GM18907 (cell line): ENCODE results near the gene SLC18A2.

Experiments used
- ATAC-seq: cut with Tn5 transposase; IDR thresholded peaks from one replicate; pipeline ENCODE4 v1.9.1; 2021; ENCODE audit warnings: mild to moderate bottlenecking, moderate library complexity; ENCODE audit not compliant: unreplicated experiment

SLC18A2 gene

DNA sequence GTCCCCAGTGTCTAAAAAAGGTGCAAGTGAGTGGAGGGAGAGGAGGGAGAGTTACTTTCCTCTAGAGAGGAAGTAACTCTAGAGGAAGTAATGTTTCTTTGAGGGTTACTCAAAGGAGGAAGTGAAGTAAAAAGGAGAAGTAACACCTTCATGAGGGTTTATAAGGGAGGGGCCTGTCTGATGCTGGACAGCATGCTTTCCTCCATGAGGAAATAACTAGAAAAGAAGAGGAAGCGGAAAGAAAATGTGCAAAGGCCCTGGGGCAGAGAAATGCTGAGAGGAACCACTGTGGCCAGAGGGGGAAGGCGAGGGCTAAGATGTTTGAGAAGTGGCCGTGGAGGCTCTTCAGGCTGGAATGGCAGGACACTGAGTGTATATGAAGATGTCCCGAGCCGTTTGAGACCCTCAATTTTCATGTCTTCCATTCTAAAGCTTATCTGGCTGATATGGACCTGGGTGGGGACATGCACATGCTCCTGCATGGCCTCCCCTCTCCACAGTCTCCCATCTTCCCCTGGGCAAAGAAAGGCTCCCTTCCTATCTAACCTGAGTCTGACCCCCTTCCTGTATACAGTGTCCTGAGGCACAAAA is 3.4 kb upstream of the SLC18A2 start:
- peak; percentile 50 for ATAC-seq

DNA sequence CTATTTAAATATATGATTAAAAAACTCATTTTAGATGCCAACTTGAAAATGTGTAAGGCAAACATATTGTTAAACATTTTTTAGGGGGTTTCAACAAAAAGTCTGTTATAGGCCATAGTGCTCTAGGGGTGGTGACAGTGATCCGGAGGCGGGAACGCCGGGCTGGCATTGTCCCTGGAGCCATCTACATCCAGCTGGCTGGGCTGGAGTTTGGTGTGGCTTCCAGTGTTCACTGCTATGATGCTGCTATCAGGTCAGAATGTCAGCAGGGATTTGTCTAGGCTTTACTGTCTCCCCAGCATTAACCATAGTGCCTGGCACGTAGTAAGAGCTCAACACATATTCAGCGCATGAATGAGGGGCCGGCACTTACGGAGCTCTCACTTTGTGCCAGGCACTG is 1.9 kb upstream of the SLC18A2 start:
- ATAC-seq = no peak

DNA sequence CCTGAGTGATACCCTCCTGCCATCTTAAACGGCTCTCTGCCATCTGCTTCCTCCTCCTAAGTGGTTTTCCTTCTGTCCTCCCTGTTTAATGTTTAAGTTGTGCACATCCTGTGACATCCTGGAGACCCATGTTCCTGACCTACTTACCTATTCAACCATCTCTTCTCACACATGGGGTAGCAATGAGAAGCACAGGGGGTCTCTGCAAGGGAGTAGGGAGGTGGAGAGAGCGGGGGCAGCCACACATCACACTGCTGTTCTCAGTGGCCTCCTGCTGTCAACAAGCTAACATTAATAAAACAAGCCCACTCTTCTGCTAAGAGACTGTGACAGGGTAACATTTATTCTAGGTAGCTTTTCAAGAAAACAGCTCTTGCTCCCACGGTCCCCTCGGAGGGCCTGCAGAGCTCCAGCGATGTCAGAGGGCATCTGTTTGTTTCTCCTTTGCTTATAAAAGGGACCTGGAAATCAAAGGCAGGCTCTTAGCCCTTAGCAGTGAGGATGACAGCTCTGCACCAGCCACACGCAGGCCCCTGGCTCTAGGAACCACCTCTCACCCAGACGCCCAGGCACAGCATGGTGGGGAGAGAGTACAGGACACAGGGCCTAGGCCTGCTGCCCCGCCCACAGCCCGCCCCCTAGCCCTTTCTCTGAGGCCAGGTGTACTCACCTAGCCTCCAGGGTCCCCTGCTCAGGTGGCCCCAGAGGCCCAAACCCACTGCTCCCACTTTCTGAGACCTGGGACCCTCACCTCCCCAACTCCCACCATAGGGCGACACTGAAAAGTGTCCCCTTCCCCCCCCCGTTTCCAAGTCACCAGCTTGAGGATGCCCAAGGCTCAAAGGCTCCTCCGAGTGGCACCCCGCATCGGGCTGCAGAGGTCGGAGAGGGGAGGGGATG is 943 bp upstream of the SLC18A2 start:
- no peak for ATAC-seq

DNA sequence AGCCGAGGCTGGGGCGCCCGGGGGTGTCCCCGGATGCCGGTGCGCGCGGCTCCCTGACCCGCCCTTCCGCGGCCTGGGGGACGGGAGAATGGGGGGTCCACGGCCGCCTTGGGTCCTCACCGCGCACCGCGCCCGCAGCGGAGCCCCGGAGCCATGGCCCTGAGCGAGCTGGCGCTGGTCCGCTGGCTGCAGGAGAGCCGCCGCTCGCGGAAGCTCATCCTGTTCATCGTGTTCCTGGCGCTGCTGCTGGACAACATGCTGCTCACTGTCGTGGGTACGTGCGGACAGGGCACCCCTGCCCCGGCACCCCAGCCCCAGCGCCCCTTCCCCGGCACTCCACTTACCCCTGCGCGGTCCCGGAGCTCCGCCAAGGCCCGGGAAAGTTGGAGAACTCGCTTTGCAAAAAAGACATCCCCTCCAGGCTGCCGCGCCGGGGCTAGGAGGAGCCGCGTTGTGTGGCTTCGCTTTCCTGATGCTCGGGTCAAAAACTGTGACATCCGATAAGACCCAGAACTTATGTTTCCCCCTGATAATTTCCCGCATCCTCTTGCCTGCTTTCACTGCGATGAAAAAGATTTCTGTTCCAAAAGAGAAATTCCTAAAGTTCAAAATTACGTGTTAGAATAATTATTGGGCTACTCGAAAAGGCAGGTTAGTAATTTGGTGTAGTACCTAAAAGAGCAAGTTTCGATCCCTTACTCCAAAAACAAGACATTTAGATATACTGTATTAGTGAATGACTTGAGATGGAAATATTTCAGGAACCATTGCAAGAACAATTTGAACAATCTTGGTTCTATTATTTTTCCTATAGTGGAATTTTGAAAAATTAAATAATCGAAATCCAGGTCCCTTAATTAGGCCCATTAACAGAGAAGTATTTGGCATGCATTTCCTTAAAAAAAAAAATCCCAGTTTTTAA is 888 bp downstream of the SLC18A2 start:
- no peak for ATAC-seq

DNA sequence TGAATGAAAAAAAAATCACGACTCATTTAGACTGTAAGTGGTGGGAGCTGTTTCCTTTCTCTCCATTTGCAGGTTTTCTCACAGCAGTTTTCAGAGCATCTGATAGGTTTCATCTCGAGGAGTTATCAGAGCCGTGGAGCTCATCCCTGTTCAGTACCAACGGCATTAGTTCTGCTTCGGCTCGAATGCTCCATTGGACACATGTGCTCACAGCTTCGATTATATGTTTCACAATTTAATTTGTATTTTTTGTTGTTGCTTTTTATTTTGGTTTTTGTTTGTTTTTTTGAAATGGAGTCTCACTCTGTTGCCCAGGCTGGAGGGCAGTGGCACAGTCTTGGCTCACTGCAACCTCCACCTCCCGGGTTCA is 1.5 kb downstream of the SLC18A2 start:
- ATAC-seq = no peak

DNA sequence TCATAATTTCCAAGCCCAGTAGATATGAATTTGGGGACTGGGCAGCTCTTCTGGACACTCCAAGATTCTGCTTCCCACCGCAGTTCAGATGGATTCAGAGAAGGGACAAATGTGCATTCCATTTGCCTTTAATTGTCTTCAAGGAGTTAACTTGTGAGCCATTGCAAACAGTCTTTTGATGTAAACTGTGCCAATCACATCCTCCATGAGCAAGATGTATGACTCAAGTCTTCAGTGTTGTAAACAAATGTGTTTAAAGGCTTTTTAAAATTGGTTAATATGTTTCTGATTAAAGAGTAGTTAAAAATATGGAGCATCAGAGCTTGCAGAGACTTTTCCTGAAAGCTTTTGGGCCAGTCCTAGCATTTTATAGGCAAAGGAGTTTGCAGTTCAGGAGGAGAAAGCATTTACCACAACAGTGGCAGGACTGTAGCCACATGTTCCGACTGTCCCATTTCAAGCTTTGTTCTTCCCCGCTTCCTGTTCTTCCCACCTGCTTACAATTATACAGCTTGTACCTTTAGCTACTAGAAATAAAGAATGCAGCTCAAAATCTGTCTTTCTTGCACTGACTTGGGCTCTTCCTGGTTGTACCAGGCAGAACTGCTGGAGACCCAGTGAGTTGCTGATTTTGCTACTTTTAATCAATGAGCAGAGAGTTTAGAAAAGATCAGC is 6.2 kb downstream of the SLC18A2 start:
- no peak for ATAC-seq

DNA sequence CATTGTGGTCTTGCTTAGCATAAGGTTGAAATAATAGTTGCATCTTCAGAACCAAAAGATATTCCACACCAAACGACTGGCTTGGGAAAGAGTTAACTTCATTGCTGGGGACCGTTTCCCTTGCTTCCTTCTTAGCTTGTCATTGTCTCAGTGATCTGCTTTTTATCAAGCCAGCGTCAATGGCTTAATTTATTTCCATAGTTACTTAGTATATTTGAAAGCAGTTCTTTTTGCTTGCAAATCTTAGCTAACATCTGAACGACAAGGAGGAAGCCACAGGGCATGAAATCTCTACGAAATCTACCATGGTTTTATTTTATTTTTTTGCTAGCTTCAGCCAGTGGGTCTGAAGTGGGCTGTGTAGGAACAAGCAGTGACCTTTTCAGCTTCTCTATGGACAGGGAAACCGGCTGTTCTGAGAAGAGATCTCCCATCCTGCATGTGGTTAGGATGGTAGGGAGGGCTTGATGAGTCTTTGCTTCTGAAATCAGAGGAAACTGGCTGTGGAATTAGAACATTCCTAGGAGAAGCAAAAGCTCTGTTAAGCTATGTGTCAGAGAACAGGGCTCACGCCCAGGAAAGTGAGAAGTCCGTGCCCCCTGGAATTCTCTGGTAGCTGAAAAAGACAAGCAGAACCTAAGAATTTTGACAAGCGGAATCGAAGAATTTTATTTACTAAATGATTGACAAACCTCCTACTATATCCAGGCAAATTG is 8.0 kb downstream of the SLC18A2 start:
- ATAC-seq = no peak

DNA sequence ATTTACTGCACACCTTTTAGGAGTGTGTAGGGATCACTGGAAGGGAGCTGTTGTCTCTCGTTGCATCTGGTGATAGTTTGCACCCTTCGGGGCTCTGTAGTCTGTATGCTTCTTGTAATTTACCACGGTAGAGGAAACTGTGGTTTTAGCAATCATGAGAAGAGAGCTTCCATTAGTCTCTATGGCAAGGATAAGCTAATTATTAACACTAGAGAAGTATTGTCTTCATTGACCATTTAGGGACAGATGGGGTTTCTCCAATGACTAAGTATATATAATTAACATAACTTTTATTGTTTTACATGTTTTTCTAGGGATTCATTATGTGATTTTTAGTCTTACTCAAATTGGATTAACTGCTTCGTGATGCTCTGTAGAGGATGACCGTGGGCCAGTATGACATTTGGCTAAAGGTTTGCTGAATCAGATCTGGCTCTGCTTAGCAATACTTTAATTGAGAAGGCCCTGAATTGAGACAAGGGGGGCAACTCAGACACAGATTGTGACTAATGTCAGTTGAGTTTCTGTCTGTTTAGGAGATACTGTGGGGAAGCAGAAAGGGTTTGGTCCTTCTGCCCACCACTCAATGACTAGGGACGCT is 8.7 kb downstream of the SLC18A2 start:
- ATAC-seq = peak; percentile 93

DNA sequence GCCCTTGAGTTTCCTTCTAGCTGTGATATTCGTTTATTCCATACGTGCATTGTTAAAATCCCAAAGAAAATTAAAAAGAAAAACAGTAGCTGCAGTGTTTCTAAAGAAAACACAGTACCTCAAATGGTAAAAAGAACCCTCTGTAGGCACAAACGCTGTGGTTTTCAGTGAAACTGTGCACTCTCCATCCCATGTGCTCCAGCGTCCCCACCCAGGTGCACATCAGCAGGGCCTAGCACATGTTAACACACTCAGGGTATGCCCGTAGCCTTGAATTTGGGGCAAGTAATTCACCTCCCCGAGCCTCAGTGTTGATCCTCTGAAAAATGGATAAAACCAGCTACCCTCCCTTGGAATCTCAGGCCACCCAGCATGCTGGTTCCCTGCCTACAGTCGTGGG is 9.5 kb downstream of the SLC18A2 start:
- ATAC-seq = no peak

DNA sequence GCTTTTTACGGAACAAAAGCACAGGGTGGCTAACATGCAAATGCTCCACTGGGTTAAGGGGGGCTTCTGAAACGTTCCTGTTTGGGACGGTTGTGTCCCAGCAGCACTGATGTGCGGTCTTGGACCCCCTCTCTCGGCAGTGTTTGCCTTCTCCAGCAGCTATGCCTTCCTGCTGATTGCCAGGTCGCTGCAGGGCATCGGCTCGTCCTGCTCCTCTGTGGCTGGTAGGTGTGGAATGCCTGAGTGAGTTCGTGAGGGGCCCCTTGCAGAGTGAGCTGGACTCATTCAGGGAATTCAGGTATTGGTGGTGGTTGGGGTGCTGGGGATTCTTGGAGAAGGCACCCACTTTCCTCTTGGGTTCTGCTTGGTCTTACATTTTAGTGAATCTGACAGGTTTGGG is 13.0 kb downstream of the SLC18A2 start:
- ATAC-seq = no peak

DNA sequence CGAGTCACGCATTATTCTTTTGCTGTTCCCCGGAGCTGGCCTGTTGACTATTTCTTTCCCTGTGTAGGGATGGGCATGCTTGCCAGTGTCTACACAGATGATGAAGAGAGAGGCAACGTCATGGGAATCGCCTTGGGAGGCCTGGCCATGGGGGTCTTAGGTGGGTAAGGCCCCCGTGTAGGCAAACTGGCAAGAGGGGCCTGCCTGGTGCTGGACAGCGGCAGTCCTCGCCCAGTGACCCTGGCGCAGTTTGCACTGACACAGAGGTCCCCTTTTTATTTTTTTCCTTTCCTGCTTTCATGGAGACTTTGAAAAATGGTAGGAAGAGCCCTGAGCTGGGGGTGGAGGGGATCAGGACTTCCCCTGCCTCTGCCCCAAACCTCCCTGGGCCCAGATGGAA is 13.4 kb downstream of the SLC18A2 start:
- no peak for ATAC-seq

DNA sequence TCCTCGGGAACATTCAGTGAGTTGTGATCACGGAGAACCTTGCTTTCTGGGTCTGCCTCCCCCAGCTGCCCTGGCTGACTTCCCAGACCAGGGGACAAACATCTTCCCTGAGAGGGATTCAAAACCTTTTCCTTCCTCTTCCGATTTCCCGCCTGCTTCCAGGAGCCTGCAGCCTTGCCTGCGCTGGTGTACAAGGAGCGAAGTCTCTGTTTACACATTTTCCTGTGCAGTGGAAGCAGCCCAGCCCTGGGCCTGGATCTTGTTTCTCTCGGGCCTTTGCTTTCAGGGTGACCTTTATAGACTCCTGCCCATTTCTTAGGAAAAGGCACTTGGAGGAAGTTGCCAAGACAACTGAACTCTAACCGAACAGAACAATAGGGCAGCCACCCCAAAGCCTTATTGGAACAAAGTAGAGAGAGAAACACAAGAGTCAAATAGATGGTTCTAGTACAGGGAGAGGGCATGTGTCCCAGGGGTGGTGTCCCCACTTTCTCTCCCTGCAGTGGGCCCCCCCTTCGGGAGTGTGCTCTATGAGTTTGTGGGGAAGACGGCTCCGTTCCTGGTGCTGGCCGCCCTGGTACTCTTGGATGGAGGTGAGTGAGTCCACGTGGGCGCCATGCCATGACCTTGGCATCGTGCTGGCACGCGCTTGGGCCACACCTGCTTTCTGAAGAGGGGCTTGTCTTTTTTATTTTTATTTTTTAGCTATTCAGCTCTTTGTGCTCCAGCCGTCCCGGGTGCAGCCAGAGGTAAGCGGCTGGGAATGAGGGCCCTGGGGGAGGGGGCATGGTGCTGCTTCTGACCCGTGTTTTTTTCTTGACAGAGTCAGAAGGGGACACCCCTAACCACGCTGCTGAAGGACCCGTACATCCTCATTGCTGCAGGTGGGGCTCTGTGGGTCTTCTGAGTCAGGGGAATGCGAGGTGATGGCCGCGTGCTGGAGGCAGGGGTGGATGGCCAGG is 14.1 kb downstream of the SLC18A2 start:
- ATAC-seq = no peak

DNA sequence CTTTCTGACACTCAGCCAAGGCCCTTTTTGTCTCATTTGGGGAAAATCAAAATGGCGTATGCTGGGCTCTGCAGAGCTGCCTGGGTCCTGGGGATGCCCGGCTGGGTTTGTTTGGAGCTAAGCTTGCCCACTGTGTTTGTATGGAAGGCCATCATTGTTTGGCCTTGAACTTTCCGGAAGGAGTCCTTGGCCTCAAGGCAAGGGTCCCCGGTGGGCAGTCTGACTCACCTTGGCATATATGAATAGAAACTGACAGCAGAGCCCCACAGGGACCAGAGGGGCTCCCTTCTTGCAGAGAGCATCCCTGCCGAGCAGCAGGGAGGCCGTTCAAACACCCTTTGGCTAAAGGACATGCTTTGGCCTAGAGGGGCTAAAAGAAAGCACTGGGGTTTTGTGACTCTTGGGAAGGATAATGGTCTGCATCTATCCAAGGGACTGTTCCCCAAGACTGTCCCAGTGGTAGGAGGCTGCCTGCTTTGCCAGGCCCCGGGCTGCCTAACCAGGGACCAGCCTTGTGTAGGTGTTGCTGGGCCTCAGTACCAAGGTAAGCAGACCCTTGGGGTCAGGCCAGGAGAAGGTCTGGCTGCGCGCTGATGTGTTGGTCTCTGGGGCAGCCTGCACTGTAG is 15.0 kb downstream of the SLC18A2 start:
- ATAC-seq = no peak

DNA sequence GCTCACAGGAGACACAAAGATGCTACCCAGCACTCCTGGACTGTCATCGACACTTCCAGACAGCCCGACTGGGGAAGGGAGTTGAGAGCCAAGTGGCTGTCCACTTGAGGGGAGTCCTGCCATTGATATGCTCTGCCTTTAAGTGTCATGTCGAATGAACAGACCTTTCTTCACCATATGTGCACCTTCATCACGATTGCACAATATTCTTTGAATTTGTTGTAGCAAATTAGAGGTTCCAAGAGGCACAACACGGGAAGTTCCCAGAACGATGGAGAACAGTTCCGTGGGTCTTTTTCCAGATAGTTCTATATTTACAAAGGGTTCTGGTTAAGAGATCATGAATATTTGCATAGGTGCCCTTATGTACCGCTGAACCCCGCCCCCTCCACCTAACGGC is 16.0 kb downstream of the SLC18A2 start:
- no peak for ATAC-seq

DNA sequence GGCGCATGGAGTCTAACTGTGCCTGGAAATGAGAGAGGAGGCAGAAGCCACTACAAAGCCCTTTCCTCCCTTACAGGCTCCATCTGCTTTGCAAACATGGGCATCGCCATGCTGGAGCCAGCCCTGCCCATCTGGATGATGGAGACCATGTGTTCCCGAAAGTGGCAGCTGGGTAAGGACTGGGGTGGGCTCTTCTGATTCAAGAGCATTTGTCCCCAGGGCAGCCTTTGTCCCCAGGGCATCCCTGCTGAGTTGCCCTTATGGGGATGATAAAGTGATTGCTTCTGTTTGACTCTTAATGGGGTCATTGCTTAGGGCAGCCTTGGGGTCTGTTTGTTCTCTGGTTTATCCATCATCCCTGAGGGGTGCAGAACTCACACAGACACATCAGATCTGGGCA is 16.8 kb downstream of the SLC18A2 start:
- no peak for ATAC-seq

DNA sequence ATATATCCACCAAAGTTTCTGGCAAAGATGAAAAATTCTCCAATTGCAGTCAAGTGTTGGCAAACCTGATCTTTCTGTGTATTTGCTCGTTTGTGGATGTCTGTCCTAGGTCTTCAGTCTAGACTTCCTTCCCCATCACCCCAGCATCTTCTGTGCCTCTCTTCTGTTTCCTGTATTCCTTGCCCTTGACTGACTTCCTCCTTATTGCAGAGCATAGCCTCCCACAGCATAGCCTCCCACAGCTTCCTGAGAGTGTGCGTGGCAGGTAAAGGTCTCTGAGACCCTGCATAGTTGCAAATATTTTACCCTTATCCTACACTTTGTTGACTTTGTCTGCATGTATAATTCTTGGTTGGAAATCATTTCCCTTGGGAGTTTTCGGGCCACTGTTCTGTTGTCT is 18.4 kb downstream of the SLC18A2 start:
- no peak for ATAC-seq

DNA sequence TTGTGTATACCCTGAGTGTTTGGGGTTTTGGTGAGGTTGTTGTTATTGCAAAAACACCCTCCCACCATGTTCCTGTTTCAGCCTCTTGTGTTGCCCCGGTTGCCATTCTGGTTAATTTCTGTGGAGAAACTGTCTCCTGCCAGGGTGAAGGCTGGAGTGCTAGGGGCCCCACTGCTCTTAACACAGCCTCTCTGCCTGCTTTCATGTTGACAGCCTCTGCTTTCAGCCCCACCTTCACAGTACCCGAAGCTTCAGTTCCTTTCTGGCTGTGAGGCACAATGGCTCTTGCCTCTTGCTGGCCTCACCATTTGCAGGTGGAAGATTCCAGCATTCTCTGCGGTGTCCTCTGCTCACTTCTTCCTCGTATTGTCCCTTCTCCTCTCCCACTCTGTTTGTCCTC is 19.2 kb downstream of the SLC18A2 start:
- no peak for ATAC-seq

DNA sequence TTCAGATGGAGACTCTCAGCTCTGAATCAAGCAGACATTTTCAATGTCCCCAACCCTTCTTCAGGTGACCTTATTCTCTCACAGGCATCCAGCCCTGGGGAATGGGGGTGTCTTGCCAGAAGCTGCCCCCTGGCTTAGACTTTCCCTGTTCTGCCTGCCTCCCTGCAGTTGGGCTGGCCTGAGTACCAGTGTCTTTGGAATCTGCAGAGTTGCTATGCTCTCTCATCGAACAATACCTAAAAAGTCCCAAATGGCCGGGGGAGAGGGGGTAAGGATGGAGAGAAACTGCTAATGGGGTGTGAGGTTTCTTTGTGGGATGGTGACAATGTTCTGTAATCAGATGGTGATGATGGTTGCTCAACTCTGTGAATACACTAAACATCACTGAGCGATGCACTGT is 20.6 kb downstream of the SLC18A2 start:
- ATAC-seq = no peak
